Ovary (tissue), 9 donors: ENCODE measurements around the gene RIMBP3B. TPM values are rescaled to one million over a fixed set of nuclear protein-coding genes. Genes with fewer than 3 reads are reported as not detected.
"Not testable (repeated sequence)": the region's sequence is repeated elsewhere in the genome, so short reads cannot be mapped to it uniquely, and the experiment has no call there.

Experiments
- DNase-seq, 5 donors: peaks; one replicate each; pipeline ENCODE4 v3.0.0-alpha.2; 2019 to 2020
- H3K27ac ChIP-seq, 2 donors: fragments of 200-600 bp; one replicate each; pipeline versions ENCODE4 v1.5.1 to v1.8.0; 2019 to 2022
- H3K27me3 ChIP-seq: fragments of 200-600 bp; one replicate; pipeline ENCODE4 v1.8.0; 2022
- H3K36me3 ChIP-seq: fragments of 200-600 bp; sonication (generic); one replicate; pipeline ENCODE4 v1.5.1; 2019
- H3K4me1 ChIP-seq: one replicate; pipeline ENCODE4 v1.8.1; 2013; ENCODE audit warnings: mild to moderate bottlenecking, moderate library complexity; ENCODE audit not compliant: insufficient read depth
- H3K4me3 ChIP-seq: fragments of 200-600 bp; sonication (generic); one replicate; pipeline ENCODE4 v1.5.1; 2017
- H3K9me3 ChIP-seq, 2 donors: fragments of 200-600 bp in 1 of 2; sonication (generic) in 1 of 2; one replicate each; pipeline versions ENCODE4 v1.5.1 to v1.8.1; 2013 to 2019; ENCODE audit warnings: mild to moderate bottlenecking in 1 of 2, moderate library complexity in 1 of 2
- WGBS, 3 donors: extraction: QIAGEN DNeasy Blood & Tissue Kit in 1 of 3; methylation state at CpG; one replicate each; pipeline versions ENCODE4 v1.1.5 to v1.1.7; 2013 to 2017; 5-methylcytosine and 5-hydroxymethylcytosine counted together
- intact Hi-C, 4 donors: fragments of 100-400 bp; cut with DNase I; formaldehyde crosslinking; loops; one replicate each; pipeline versions ENCODE4 v1.11.0 to v1.15.1; 2022 to 2023
- polyA plus RNA-seq, 2 donors: library from polyadenylated mRNA; stranded (reverse); fragments of 200-250 nt in 1 of 2; fragments of 350-450 nt in 1 of 2; fragmentation: Illumina TruSeq in 1 of 2; extraction: RNeasy Lipid Tissue Mini Kit (QIAGEN cat#74804) in 1 of 2; gene quantifications; one replicate each; pipeline ENCODE4 v1.2.3, GENCODE V29; 2013 to 2014
- total RNA-seq, 7 donors: library from RNA; depleted of rRNA in 2 of 7; stranded (reverse); fragments of >200 nt in 2 of 7; fragmentation: NEBNext Ultra II Directional in 3 of 7; extraction: Animal tissue kit (Norgen Biotek cat#: 25700) in 3 of 7; gene quantifications; one replicate each; pipeline versions ENCODE4 v1.1.0 to v1.2.4, GENCODE V29; 2016 to 2023
- donor health status: DM: no; HTN: no; CAD: no; lungs with moderate emphysema.
- donor health status: DM: no; HTN: no; CAD: no.
- donor health status: Bipolar disorder and iron deficiency.
- donor health status: DM: yes; HTN: yes; CAD: no.
- donor health status: DM: no; HTN: no; CAD: no.
- donor health status: DM: yes; HTN: yes; CAD: no.

Gene RIMBP3B
- total and polyA plus RNA-seq, 9 donors: 0.08 to 0.20 (median 0.12) TPM; not detected in 4

DNA sequence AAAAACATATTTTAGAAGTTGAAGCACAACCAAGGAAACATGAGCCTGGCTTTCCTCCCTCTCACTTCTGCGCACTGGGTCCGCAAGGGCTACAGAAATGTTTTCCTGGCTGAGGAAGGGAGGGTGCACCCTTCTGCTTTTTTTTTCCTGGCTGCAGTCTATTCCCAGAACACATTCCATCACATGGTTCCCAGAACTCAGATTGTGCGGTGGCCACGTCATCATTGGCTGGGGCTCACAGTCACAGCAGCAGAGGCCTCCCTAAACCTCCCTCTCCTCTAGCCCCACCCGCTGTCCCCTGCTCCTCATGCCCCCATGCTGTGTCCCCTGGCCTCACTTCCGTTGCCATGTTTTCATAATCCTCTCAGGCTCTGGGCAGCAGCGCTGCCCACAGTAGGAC lies 5.9 kb downstream of the RIMBP3B start:
- H3K4me1 ChIP-seq, H3K27ac ChIP-seq, H3K4me3 ChIP-seq, H3K27me3 ChIP-seq, intact Hi-C loops, H3K36me3 ChIP-seq, DNase-seq, H3K9me3 ChIP-seq: not testable (repeated sequence)
- 100% methylated on average over 1 of the region's 7 CpGs; no CpG with 5 or more reads in 2 of the 3 donors for WGBS, 3 donors

DNA sequence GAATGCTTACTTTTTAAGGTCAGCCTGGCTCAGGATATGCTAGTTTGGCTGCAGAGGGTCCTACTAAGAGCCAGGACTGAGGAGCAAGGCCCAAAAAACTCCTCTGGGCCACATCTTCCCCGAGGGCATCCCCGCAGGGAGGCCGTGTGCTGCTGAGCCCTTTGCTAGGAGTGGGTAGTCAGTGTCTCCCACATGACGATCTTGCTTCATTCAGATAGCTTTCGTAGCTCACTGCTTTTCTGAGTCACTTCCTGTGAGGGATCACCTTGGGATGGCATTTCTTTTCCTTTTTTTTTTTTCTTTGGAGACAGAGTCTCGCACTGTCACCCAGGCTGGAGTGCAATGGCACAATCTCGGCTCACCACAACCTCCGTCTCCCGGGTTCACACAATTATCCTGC lies 6.5 kb downstream of the RIMBP3B start:
- H3K36me3 ChIP-seq, H3K9me3 ChIP-seq, H3K4me3 ChIP-seq, H3K27me3 ChIP-seq, H3K27ac ChIP-seq, DNase-seq, intact Hi-C loops, H3K4me1 ChIP-seq: not testable (repeated sequence)
- no CpG with 5 or more reads among the region's 9 CpGs for WGBS, 3 donors

DNA sequence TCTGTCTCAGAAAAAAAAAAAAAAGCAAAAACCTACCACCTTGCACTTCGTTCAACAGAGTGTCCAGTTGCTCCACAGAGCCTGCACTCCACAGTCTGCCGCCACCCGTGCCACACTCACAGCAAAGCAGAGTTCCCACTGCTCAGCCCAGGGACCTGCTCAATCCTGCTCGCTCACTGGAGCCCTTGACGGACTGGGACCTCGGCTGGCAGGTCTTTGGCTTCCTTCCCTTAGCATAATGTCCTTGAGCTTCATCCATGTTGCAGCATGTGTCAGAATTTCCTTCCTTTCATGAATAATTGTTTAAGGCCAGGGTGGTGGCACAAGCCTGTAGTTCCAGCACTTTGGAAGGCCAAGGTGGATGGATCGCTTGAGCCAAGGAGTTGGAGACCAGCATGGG lies 11.1 kb downstream of the RIMBP3B start:
- H3K4me3 ChIP-seq, H3K9me3 ChIP-seq, DNase-seq, H3K4me1 ChIP-seq, H3K27me3 ChIP-seq, intact Hi-C loops, H3K27ac ChIP-seq, H3K36me3 ChIP-seq: not testable (repeated sequence)
- no CpG with 5 or more reads among the region's 7 CpGs for WGBS, 3 donors

DNA sequence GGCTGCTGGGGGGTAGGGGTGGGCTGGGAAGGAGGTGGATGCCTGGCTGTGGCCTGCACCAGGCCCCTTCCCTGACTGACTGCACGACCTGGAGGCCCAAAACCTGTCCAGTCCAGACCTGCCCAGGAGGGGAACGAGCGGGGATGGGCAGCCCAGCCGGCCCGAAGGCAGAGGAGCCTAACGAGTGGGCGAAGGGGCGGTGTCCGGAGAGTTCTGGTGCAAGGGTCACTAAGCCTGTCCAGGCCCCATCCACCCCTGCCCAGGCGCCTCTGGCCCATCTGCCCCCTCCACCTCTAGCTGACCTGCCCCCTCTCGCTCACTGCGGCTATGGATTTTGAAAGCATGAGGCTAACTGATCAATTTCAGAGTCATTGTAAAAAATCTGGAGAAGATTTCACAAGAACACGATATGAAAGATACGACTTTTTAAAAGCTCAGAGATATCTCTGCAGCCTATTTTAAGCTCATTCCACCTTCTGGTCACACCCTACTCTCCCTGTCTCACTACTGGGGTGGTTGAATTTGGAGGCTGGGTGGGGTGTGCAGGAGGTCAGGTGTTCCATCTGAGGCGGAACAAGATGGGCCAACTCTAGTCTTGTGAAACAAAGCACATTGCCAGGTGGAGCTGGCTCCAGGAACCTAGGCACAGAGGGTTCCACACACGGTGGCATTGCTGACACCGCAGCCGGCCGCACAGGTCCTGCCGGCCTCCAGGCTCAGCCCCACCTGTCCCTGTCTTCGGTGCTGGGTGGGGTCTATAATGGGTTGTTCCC lies 17.8 kb downstream of the RIMBP3B start:
- H3K9me3 ChIP-seq, H3K27ac ChIP-seq, intact Hi-C loops, H3K4me3 ChIP-seq, H3K27me3 ChIP-seq, H3K36me3 ChIP-seq, H3K4me1 ChIP-seq, DNase-seq: not testable (repeated sequence)
- WGBS, 3 donors: no CpG with 5 or more reads among the region's 21 CpGs

DNA sequence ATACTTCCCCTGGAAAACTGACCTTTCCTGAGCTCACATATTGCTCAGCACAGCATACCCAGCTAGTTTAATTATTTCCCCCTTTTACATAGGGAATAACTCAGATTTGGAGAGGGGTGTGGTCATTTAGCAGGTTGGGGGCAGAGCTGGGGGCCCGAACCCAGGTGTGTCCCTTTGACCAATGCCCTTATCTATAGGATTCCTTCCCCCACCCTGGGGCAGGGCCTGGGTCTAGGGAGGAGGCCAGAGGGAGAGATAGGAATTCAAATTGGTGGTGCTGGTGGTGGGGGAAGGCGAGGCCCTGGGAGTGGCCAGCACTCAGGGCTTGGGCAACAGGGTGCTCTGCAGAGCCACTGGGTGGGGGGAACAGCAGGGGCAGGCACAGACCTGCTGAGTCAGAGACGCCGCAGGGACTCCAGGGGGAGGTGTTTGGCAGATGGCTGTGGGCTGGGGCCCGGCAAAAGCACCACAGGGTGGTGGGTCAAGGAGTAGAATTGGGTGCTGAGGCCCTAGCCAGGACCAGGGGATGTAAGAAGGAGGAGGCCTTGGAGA lies 19.3 kb downstream of the RIMBP3B start:
- H3K4me3 ChIP-seq, DNase-seq, H3K36me3 ChIP-seq, intact Hi-C loops, H3K9me3 ChIP-seq, H3K27me3 ChIP-seq, H3K27ac ChIP-seq, H3K4me1 ChIP-seq: not testable (repeated sequence)
- WGBS, 3 donors: 43 to 83% methylated on average over 1 of the region's 5 CpGs; no CpG with 5 or more reads in 1 of the 3 donors

DNA sequence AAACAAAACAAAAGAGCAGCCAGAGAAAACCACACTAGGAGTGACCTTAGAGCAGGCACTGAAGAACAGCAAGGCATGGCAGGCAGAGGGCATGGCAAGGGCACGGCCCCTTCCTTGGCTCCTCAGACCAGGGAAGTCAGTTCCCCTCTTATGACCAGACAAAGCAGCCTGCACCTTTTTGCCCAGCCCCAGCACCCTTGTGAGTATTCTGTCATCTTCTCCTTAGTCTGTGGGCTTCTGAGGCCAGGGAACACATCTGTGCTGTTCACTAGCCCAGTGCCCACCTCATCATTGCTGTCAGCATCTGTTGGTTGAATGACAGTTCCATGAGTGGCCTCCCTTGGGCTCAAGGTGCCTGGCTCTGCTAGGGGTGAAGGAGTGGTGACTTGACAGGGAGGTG lies 23.6 kb downstream of the RIMBP3B start:
- H3K27me3 ChIP-seq, H3K4me3 ChIP-seq, H3K36me3 ChIP-seq, H3K4me1 ChIP-seq, H3K9me3 ChIP-seq, H3K27ac ChIP-seq, DNase-seq, intact Hi-C loops: not testable (repeated sequence)
- 100% methylated on average over 1 of the region's 1 CpG; no CpG with 5 or more reads in 1 of the 3 donors for WGBS, 3 donors

DNA sequence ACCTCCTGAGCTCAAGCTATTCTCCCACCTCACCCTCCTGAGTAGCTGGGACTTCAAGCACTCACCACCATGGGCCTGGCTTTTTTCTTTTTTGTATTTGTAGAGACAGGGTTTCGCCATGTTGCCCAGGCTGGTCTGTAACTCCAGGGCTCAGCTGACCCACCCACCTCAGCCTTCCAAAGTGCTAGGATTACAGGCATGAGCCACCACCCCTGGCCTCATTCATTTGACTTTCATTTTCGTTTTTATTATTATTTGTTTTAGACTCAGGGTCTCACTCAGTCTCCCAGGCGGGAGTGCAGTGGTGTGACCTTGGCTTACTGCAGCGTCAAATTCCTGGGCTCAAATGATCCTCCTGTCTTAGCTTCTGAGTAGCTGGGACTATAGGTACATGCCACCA lies 24.2 kb downstream of the RIMBP3B start:
- H3K27me3 ChIP-seq, intact Hi-C loops, H3K9me3 ChIP-seq, H3K4me1 ChIP-seq, H3K27ac ChIP-seq, DNase-seq, H3K4me3 ChIP-seq, H3K36me3 ChIP-seq: not testable (repeated sequence)
- 0% methylated on average over 1 of the region's 4 CpGs; no CpG with 5 or more reads in 2 of the 3 donors for WGBS, 3 donors

DNA sequence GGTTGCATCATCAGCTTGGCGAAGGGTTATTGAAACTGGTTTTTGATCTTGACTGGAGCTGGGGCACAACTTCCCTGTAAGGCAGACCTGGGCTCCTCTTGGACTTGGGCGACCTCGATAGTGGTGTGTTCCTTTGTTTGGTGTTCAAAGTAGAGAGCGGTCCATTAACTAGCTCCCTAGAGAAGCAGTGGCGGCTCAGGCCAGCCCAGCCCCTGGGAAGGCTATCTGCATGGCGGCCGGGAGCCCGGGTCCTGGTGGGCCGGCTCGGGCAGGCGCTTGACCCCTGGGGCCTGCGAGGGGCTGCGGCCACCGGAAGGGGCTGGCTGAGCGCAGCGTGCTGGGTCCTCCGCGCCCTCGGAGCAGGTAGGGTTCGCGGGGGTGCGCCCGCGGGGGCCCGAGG lies 32.8 kb downstream of the RIMBP3B start:
- H3K27me3 ChIP-seq, H3K4me3 ChIP-seq, H3K36me3 ChIP-seq, H3K4me1 ChIP-seq, H3K27ac ChIP-seq, H3K9me3 ChIP-seq, intact Hi-C loops: not testable (repeated sequence)
- DNase-seq: peak in 1 of 5 donors; percentile 20
- WGBS, 3 donors: 21 to 40% (median 35%) methylated on average over 3 to 8 of the region's 25 CpGs

DNA sequence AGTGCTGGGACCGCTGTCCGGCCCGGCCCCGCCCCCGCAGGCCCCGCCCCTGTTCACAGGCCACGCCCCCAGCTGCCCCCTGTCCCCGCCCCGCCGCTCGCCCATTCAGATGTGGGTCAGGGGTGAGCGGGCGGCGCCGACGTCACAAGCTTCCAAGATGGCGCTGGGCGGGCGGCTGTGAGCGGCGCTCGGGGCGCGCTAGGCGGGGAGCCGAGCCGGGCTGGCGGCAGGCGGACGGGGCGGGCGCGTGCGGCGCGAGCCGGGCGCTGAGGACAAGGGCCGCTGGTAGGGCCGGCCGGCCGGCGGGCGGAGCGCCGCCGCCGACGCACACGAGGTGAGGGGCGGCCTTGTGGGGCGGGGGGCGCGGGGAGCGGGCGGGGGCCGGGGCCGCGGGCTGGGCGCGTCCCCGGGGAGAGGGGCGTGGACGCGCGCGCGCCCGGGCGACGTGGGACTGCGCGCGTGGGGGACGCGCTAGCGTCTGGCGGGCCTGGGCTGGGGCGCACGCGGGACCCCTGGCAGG lies 33.7 kb downstream of the RIMBP3B start, which contains the start of gene HIC2:
TSS of gene HIC2 (plus strand) at position 145 of the 520 bp plus-strand sequence. CDS start 25,461 bp downstream, outside the sequence.
- DNase-seq: peak; percentile 10 to 49 (median 18)
- 1% methylated on average over 36 of the region's 81 CpGs; no CpG with 5 or more reads in 2 of the 3 donors for WGBS, 3 donors
- peak within 1 kb of the TSS; percentile 41 for H3K4me3 ChIP-seq
- H3K36me3 ChIP-seq, H3K27ac ChIP-seq, intact Hi-C loops, H3K27me3 ChIP-seq, H3K4me1 ChIP-seq, H3K9me3 ChIP-seq: not testable (repeated sequence)

DNA sequence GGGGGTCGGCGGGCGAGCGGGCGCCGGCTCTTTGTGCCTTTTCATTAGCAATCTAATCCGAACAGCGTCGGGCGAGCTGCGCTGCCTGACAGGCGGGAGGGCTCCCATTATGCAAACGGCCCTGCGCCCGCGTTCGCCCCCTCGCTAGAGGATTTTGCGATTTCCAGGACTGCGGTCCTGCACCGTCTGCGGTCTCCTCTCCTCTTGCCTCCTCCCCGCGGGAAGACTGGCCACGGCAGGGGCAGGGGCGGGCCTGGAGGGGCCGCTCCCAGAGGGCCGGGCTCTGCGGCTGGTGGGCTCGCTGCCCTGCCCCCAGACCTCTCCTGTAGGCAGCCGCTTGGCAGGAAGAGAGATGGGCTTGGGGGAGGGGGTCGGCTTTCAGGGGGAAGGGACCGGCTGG lies 34.3 kb downstream of the RIMBP3B start:
- DNase-seq: peak; percentile 38 to 72 (median 45)
- H3K4me3 ChIP-seq: peak overlapping the region; percentile 41
- H3K27me3 ChIP-seq, intact Hi-C loops, H3K27ac ChIP-seq, H3K9me3 ChIP-seq, H3K36me3 ChIP-seq, H3K4me1 ChIP-seq: not testable (repeated sequence)
- 0% methylated on average over 17 of the region's 33 CpGs; no CpG with 5 or more reads in 2 of the 3 donors for WGBS, 3 donors

DNA sequence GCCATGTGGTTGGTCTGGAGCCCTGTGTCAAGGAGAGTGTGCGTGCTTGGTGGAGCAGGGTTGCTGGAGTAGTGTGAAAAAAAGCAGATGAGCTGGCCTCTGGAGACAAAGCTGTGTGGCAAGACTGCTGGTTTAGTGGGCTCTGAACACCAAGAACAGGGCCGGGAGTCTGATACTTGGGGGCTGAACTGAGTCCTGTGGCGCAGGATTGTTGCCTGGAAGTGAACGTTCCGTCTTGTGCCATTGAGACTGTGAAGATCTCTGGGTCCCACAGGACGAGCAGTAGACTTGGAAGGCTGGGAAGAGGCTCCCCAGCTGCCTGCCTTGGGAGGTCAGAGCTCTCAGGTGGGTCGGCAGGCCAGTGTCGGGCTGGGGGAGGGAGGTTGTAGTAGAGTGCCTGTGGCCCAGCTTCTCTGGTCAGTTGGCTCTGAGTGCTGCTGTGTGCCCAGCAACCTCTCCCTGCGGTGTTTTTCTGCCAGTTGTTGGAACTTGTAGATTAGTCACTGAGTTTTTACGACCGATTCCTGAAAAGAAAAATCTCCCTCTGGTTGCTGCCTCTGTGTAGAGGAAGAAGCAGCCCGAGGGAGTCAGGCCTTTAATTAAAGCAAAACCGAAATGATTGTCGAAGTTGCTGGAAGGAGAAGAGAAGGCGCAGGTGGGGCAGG lies 35.6 kb downstream of the RIMBP3B start:
- H3K9me3 ChIP-seq, H3K4me3 ChIP-seq, H3K4me1 ChIP-seq, H3K36me3 ChIP-seq, intact Hi-C loops, H3K27me3 ChIP-seq, H3K27ac ChIP-seq: not testable (repeated sequence)
- 47 to 67% (median 65%) methylated on average over 5 of the region's 15 CpGs for WGBS, 3 donors
- peak in 4 of 5 donors; percentile 6 to 37 (median 22) for DNase-seq
